NT2/D1 (cell line): ENCODE data around the gene ADGRB3.

ENCODE experiments used
- SUZ12 ChIP-seq: IDR thresholded peaks from 2 replicates; pipeline ENCODE4 v1.6.1; 2011; ENCODE audit not compliant: insufficient read length, insufficient read depth; ENCODE audit errors: extremely low read depth
- YY1 ChIP-seq: IDR thresholded peaks from 2 replicates; pipeline ENCODE4 v1.6.1; 2011; ENCODE audit not compliant: insufficient read length, insufficient read depth
- ZNF274 ChIP-seq: IDR thresholded peaks from 2 replicates; pipeline ENCODE4 v1.6.1; 2011; ENCODE audit warnings: mild to moderate bottlenecking, low read depth, low read length

- TF ChIP-seq ZNF274: no peak
- no peak for TF ChIP-seq YY1
- no peak for TF ChIP-seq SUZ12
Measured at GRCh38 chr6:68911334-68911733, 276.3 kb downstream of the ADGRB3 start.
